Neural cell (in vitro differentiated cells): ENCODE data around the gene GTF2I. TPM values are rescaled to one million over a fixed set of nuclear protein-coding genes. Genes with fewer than 3 reads are reported as not detected.
"Not testable (repeated sequence)": the region's sequence is repeated elsewhere in the genome, so short reads cannot be mapped to it uniquely, and the experiment has no call there.

Experiments
- H2AFZ ChIP-seq: fragments of 200-600, 300-800 bp; sonication (generic), shearing (Covaris generic); 2 replicates; pipeline ENCODE4 v1.6.0; 2014; ENCODE audit warnings: low read depth, mild to moderate bottlenecking, antibody characterized with exemption, low read length, moderate library complexity
- H3F3A ChIP-seq: fragments of 200-600 bp; shearing (Covaris generic); 2 replicates; pipeline ENCODE4 v1.6.1; 2016; ENCODE audit warnings: mild to moderate bottlenecking, moderate library complexity, mixed read lengths, antibody characterized with exemption, low read length; ENCODE audit not compliant: insufficient read depth, poor library complexity, severe bottlenecking
- H3K27ac ChIP-seq: fragments of 200-600, 300-800 bp; sonication (generic), shearing (Covaris generic); 2 replicates; pipeline ENCODE4 v1.5.1; 2014; ENCODE audit warnings: mild to moderate bottlenecking, low read length, moderate library complexity
- H3K27me3 ChIP-seq: fragments of 300-800, 200-600 bp; sonication (generic), shearing (Covaris generic); 2 replicates; pipeline ENCODE4 v1.6.0; 2014; ENCODE audit warnings: mild to moderate bottlenecking, low read depth, low read length, moderate library complexity; ENCODE audit not compliant: insufficient read depth
- H3K36me3 ChIP-seq: fragments of 300-800, 200-600 bp; sonication (generic), shearing (Covaris generic); 2 replicates; pipeline ENCODE4 v1.5.1; 2014; ENCODE audit warnings: mild to moderate bottlenecking, antibody characterized with exemption, low read length, moderate library complexity; ENCODE audit not compliant: insufficient read depth
- H3K4me2 ChIP-seq: fragments of 300-800, 200-600 bp; sonication (generic), shearing (Covaris generic); 2 replicates; pipeline ENCODE4 v1.6.0; 2014; ENCODE audit warnings: mild to moderate bottlenecking, low read length
- H3K4me3 ChIP-seq: fragments of 300-800, 200-600 bp; sonication (generic), shearing (Covaris generic); 2 replicates; pipeline ENCODE4 v1.5.1; 2014; ENCODE audit warnings: mild to moderate bottlenecking, low read length, moderate library complexity
- H3K79me2 ChIP-seq: fragments of 200-600 bp; shearing (Covaris generic); replicated peaks from 2 replicates; pipeline ENCODE4 v1.6.0; 2014; ENCODE audit warnings: mild to moderate bottlenecking, low read length, moderate library complexity; ENCODE audit not compliant: insufficient read depth
- H3K9ac ChIP-seq: fragments of 300-800, 200-600 bp; sonication (generic), shearing (Covaris generic); 2 replicates; pipeline ENCODE4 v1.6.1; 2016; ENCODE audit warnings: mild to moderate bottlenecking, low read length, mixed read lengths
- H3K9me2 ChIP-seq: fragments of 200-600 bp; shearing (Covaris generic); 2 replicates; pipeline ENCODE4 v1.6.1; 2016; ENCODE audit warnings: mild to moderate bottlenecking, low read length, mixed read lengths; ENCODE audit not compliant: insufficient read depth
- H3K9me3 ChIP-seq: fragments of 200-600, 300-800 bp; sonication (generic), shearing (Covaris generic); 2 replicates; pipeline ENCODE4 v1.6.1; 2016; ENCODE audit warnings: mild to moderate bottlenecking, mixed run types, low read length, moderate library complexity, mixed read lengths
- H4K20me1 ChIP-seq: fragments of 200-600 bp; shearing (Covaris generic); 2 replicates; pipeline ENCODE4 v1.6.1; 2016; ENCODE audit warnings: mild to moderate bottlenecking, mixed run types; ENCODE audit not compliant: insufficient read depth
- CTCF ChIP-seq: fragments of 450-650 bp; IDR thresholded peaks from 2 replicates; pipeline ENCODE4 v1.5.1; 2014; ENCODE audit warnings: antibody characterized with exemption, mild to moderate bottlenecking, moderate library complexity; ENCODE audit not compliant: poor library complexity, severe bottlenecking
- EP300 ChIP-seq: fragments of 450-650 bp; conservative IDR thresholded peaks from 2 replicates; pipeline ENCODE4 v1.6.1; 2014; ENCODE audit warnings: antibody characterized with exemption, mild to moderate bottlenecking, moderate library complexity; ENCODE audit not compliant: poor library complexity, severe bottlenecking
- EZH2 ChIP-seq: fragments of 200-600, 300-800 bp; shearing (Covaris generic), sonication (generic); IDR thresholded peaks from 2 replicates; pipeline ENCODE4 v1.6.1; 2014; ENCODE audit warnings: antibody characterized with exemption, low read length, borderline replicate concordance, mild to moderate bottlenecking; ENCODE audit not compliant: insufficient read depth, poor library complexity, severe bottlenecking
- MXI1 ChIP-seq: fragments of 450-650 bp; conservative IDR thresholded peaks from 2 replicates; pipeline ENCODE4 v1.6.1; 2014; ENCODE audit warnings: antibody characterized with exemption, mild to moderate bottlenecking; ENCODE audit not compliant: poor library complexity, severe bottlenecking
- POLR2AphosphoS5 ChIP-seq: IDR thresholded peaks from 2 replicates; pipeline ENCODE4 v1.6.1; 2012
- RAD21 ChIP-seq: fragments of 450-650 bp; conservative IDR thresholded peaks from 2 replicates; pipeline ENCODE4 v1.6.1; 2014; ENCODE audit warnings: antibody characterized with exemption, mild to moderate bottlenecking, moderate library complexity
- REST ChIP-seq: IDR thresholded peaks from 2 replicates; pipeline ENCODE4 v1.6.1; 2012; ENCODE audit warnings: borderline replicate concordance
- SMC3 ChIP-seq: fragments of 450-650 bp; conservative IDR thresholded peaks from 2 replicates; pipeline ENCODE4 v1.6.1; 2014; ENCODE audit warnings: antibody characterized with exemption, mild to moderate bottlenecking, moderate library complexity; ENCODE audit not compliant: poor library complexity
- TAF1 ChIP-seq: IDR thresholded peaks from 2 replicates; pipeline ENCODE4 v1.6.1; 2012; ENCODE audit warnings: low read depth
- polyA plus RNA-seq: library from polyadenylated mRNA; depleted of rRNA; stranded (reverse); fragments of >200 nt; gene quantifications from 2 replicates; pipeline ENCODE4 v1.2.3, GENCODE V29; 2014

Gene GTF2I
- polyA plus RNA-seq, 1 donor from 2014 or later: 274 TPM

- not testable (repeated sequence) for H2AFZ ChIP-seq
Observed at GRCh38 chr7:74651133-74651504, 6.4 kb upstream of the GTF2I start.

GRCh38 chr7:74653686-74654181, 3.8 kb upstream of the GTF2I start:
- no peak overlapping the region for H3K4me3 ChIP-seq
- no peak overlapping the region for H3K9ac ChIP-seq
- H3F3A ChIP-seq: no peaks in the 10 kb centered on the region
- no peaks in the 10 kb centered on the region for H3K9me2 ChIP-seq
- no peaks in the 10 kb centered on the region for H4K20me1 ChIP-seq
- peaks cover 3% of the 10 kb centered on the region for H3K79me2 ChIP-seq
- TF ChIP-seq MXI1: no peak
- no peak overlapping the region for H2AFZ ChIP-seq
- H3K27me3 ChIP-seq: no peaks in the 10 kb centered on the region
- H3K4me2 ChIP-seq: no peak overlapping the region
- H3K36me3 ChIP-seq: no peaks in the 10 kb centered on the region
- H3K27ac ChIP-seq: no peak overlapping the region
- no peaks in the 10 kb centered on the region for H3K9me3 ChIP-seq

More at GRCh38 chr7:74651133-74651504, 6.4 kb upstream of the GTF2I start:
- not testable (repeated sequence) for H3K4me3 ChIP-seq, H3K36me3 ChIP-seq, H3K9ac ChIP-seq, H3K9me3 ChIP-seq, H3K79me2 ChIP-seq, H3K9me2 ChIP-seq, H4K20me1 ChIP-seq, H3F3A ChIP-seq, H3K4me2 ChIP-seq, H3K27me3 ChIP-seq, H3K27ac ChIP-seq

GRCh38 chr7:74654811-74655210, 2.7 kb upstream of the GTF2I start:
- Histone ChIP-seq H3K9me2 (no peaks in the 10 kb centered on the region), H4K20me1 (peaks cover 3% of the 10 kb centered on the region), H3K4me2 (no peak overlapping the region), H3K9me3 (no peaks in the 10 kb centered on the region), H3K27me3 (no peaks in the 10 kb centered on the region), H3K79me2 (peaks cover 13% of the 10 kb centered on the region), H2AFZ (no peak overlapping the region), H3K4me3 (no peak overlapping the region), H3F3A (no peaks in the 10 kb centered on the region), H3K36me3 (no peaks in the 10 kb centered on the region), H3K9ac (no peak overlapping the region), H3K27ac (no peak overlapping the region)
- TF ChIP-seq POLR2AphosphoS5 (no peak), MXI1 (no peak), SMC3 (no peak), EZH2 (no peak), RAD21 (no peak), CTCF (no peak), TAF1 (no peak), EP300 (no peak), REST (no peak)
